ENCODE data around the gene TMEM123.

The TMEM123 gene

GRCh38 chr11:102422817-102423712 lies 29.5 kb downstream of the TMEM123 start:
- no peak for DNase-seq

- DNase-seq, result peak; percentile 52
Observed at GRCh38 chr11:102421261-102421660, 31.3 kb downstream of the TMEM123 start.

DNA sequence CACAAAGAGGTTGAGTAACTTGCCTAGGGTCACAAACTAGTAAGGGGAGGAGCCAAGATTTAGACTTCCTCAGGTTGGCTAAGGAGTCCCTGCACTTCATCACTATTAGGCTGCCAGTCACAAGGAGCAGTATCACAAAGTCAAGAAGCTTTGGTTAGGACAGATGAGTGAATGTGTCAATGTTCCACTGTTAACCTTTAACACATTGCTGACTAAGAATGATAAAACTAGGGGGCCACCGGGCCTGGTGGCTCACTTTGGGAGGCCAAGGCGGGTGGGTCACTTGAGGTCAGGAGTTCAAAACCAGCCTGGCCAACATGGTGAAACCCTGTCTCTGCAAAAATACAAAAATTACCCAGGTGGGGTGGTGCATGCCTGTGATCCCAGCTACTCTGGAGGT lies 32.0 kb downstream of the TMEM123 start:
- DNase-seq, result no peak

DNA sequence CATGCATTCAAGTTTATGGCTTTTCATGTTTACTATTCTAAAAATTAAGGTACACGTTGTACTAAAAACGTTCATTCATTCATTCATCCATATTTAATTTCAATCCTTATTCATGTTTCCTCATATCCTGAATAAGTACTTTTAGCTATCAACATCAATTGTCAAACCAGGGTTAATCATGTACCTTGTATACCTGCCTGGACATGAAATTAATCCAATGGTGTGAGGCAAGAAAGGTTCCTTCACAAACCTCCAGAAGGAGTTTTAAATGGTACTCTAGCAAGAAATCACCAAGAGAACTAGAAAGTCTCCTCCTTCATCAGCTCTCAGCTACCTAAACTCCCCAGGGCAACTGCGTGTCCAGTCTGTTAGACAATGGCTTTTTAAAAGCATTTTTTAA lies 33.4 kb downstream of the TMEM123 start:
- DNase-seq, result no peak

DNA sequence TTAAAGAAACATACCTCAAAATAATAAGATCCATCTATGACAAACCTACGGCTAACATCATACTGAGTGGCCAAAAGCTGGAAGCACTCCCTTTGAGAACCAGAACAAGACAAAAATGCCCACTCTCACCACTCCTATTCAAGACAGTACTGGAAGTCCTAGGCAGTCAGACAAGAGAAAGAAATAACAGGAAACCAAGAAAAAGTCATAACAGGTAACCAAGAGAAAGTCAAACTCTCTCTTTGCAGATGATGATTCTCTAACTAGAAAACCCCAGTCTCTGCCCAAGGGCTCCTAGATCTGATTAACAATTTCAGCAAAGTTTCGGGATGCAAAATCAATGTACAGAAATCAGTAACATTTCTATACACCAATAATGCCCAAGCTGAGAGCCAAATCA lies 35.6 kb downstream of the TMEM123 start:
- DNase-seq, result no peak

DNA sequence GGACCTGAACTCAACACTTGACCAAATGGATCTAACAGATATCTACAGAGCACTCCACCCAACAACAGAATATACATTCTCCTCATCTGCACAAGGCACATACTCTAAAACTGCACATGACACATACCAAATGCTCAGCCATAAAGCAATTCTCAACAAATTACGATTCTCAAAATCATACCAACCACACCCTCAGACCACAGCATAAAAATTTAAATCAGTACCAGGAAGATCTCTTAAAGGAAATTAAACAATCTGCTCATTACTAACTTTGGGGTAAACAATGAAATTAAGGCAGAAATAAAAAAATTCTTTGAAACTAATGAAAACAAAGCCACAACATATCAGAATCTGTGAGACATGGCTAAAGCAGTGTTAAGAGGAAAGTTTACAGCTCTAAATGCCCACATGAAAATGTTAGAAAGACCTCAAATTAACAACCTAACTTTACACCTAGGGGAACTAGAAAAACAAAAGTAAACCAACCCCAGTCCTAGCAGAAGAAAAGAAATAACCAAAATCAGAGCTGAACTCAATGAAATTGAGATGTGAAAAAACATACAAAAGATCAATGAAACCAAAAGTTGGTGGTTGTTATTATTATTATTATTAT lies 37.2 kb downstream of the TMEM123 start:
- DNase-seq, result no peak

DNA sequence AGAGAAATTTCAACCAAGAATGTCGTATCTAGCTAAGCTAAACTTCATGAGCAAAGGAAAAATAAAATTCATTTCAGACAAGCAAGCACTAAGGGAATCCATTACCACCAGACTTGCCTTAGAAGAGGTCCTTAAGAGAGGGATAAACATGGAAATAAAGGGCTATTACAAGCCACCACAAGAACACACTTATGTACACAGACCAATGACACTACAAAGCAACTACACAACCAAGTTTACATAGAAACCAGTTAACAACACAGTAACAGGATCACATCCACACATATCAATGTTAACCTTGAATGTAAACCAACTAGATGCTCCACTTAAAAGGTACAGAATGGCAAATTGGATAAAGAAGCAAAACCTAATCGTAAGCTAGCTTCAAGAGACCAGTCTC lies 38.0 kb downstream of the TMEM123 start:
- DNase-seq, result peak; percentile 49

DNA sequence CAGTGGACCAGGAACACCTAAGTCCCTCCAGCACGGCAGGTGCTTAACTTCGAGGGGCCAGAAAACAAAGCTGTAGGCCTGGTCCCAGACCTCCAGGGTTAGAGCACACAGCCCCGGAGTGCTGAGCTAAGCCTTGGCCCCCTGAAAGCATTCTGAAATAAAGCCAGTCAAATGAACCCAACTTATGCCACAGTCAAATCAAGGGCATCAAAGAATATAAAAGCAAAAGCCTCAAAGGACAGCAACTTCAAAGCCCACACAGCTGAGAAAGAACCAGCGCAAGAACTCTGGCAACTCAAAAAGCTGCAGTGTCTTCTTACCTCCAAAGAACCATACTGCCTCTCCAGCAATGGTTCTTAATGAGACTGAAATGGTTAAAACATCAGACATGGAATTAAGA lies 39.1 kb downstream of the TMEM123 start:
- no peak for DNase-seq

DNA sequence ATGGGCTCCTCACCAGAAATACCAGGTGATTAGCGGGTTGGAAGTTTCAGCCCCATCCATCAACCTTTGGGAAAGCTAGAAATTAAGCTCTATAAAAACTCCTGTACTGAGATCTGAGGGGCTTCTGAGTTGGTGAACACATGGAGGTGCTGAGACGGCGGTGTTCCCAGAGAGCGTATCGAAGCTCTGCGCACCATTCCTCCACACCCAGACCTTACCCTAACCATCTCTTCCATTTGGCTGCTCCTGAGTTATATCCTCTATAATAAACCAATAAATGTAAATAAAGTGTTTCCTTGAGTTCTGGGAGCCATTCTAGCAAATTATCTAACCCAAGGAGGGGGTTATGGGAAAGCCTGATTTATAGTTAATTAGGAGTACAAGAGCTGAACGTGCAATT lies 41.4 kb downstream of the TMEM123 start:
- no peak for DNase-seq

GRCh38 chr11:102410382-102410784 lies 42.2 kb downstream of the TMEM123 start:
- DNase-seq, result no peak

- DNase-seq, result no peak
Observed at GRCh38 chr11:102408339-102408738, 44.2 kb downstream of the TMEM123 start.

GRCh38 chr11:102407901-102408300 lies 44.7 kb downstream of the TMEM123 start:
- DNase-seq, result no peak

- DNase-seq, result no peak
Observed at GRCh38 chr11:102406099-102406498, 46.5 kb downstream of the TMEM123 start.

GRCh38 chr11:102405501-102405900 lies 47.1 kb downstream of the TMEM123 start:
- no peak for DNase-seq

DNA sequence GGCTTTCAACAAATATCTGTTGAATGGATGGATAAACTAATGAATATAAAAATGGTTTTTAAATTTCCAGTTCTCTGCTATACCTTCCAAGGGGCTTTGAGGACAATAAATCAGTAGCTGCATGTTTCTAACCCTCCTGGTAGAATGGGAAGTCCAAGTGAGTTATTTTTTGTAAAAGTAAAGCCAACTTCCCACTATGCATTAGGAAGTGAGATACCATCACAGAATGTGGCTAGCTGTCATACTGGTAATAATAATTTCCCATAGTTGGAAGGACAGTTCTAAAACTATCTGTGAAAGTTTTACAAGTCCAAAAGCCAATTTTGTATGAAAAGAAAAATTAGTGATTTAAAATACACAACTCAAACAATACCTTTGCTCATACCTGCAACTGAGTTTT lies 50.0 kb downstream of the TMEM123 start:
- DNase-seq, result no peak

DNA sequence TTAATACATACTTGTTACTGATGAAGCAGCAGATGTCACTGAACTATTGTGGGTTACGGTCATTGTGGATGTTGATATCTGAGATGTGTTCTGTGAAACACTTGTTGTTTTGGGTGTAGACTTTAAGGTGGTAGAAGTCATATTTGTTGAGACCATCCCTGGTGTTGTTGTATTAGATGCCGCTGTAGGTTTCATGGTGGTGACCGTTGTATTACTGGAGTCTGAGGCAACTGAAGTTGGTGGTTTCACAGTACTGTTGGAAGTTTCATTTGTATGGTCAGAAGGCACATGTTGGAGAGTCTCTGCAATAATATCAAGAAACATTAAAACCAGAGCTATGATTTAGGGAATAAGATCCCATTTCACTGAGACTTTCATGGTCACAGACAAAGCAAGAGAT lies 50.7 kb downstream of the TMEM123 start:
- DNase-seq, result no peak

- no peak for DNase-seq
Observed at GRCh38 chr11:102400603-102401002, 52.0 kb downstream of the TMEM123 start.

- DNase-seq, result no peak
Observed at GRCh38 chr11:102399189-102399588, 53.4 kb downstream of the TMEM123 start.

DNA sequence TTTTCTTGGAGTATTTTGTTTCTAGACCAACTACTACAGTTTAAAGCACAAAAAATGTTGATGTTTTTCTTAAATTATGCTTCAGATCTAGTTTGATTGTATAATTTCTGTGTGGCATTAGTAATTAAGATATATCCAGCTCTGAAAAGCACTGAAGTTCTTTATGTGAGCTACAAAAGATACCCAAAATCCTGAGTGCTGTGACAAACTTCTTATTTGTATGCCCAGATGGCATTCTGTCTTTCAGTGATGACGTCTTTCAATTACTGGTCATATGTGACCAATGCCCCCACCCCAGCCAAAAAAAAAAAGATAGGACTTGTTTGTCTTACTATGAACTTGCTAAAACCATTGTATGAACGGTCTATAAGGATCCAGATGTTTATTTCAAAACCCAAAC lies 54.3 kb downstream of the TMEM123 start:
- DNase-seq, result no peak

- no peak for DNase-seq
Observed at GRCh38 chr11:102396708-102397563, 55.6 kb downstream of the TMEM123 start.

GRCh38 chr11:102395720-102396393 lies 56.7 kb downstream of the TMEM123 start:
- DNase-seq, result no peak

GRCh38 chr11:102393272-102393730 lies 59.3 kb downstream of the TMEM123 start:
- DNase-seq, result no peak

Measured in NCI-H748 treated with DMSO at 0.1 percent for 48 hours (cell line).